Body of pancreas (tissue), 4 donors: ENCODE data around the gene A2M. TPM values are rescaled to one million over a fixed set of nuclear protein-coding genes. Genes with fewer than 3 reads are reported as not detected.

Source experiments
- ATAC-seq: fragments of 150-250 bp; one replicate; pipeline ENCODE4 v1.9.1; 2016
- DNase-seq, 4 donors: peaks; one replicate each; pipeline ENCODE4 v3.0.0-alpha.2; 2019
- H3K27ac ChIP-seq, 4 donors: fragments of 200-600 bp; sonication (generic); 1 replicate in 3 of 4; 2 replicates in 1 of 4; pipeline versions ENCODE4 v1.5.1 to v1.6.1; 2016 to 2019; ENCODE audit warnings: mild to moderate bottlenecking in 1 of 4, mixed read lengths in 1 of 4, moderate library complexity in 1 of 4
- H3K27me3 ChIP-seq, 2 donors: fragments of 200-600 bp; sonication (generic); one replicate each; pipeline ENCODE4 v1.6.0; 2016; ENCODE audit warnings: mild to moderate bottlenecking in 1 of 2
- H3K36me3 ChIP-seq, 2 donors: fragments of 200-600 bp; sonication (generic); replicated peaks in 1 of 2; 2 replicates each; pipeline ENCODE4 v1.5.1; 2016; ENCODE audit warnings: low read depth in 2 of 2; ENCODE audit not compliant: insufficient read depth in 1 of 2
- H3K4me1 ChIP-seq: fragments of 200-600 bp; sonication (generic); one replicate; pipeline ENCODE4 v1.6.0; 2016
- H3K4me3 ChIP-seq, 2 donors: fragments of 200-600 bp; sonication (generic); 1 replicate in 1 of 2; 2 replicates in 1 of 2; pipeline ENCODE4 v1.5.1; 2016 to 2019
- H3K9me3 ChIP-seq, 3 donors: fragments of 200-600 bp; sonication (generic); 1 replicate in 2 of 3; 2 replicates in 1 of 3; pipeline ENCODE4 v1.5.1; 2016
- CTCF ChIP-seq, 7 experiments: fragments of 450-650 bp in 4 of 7; fragments of 200-600 bp in 3 of 7; sonication (generic) in 3 of 7; IDR thresholded peaks; one replicate each; pipeline ENCODE4 v1.5.1; 2016 to 2019; ENCODE audit warnings: antibody characterized with exemption in 7 of 7
- POLR2A ChIP-seq, 3 donors: fragments of 450-650 bp; IDR thresholded peaks; one replicate each; pipeline ENCODE4 v1.6.1; 2016; ENCODE audit warnings: antibody characterized with exemption in 3 of 3, mild to moderate bottlenecking in 2 of 3
- WGBS, 2 donors: methylation state at CpG; one replicate each; pipeline ENCODE4 v1.1.5; 2017; 5-methylcytosine and 5-hydroxymethylcytosine counted together
- intact Hi-C: fragments of 100-400 bp; cut with DNase I; formaldehyde crosslinking; loops from one replicate; pipeline ENCODE4 v1.15.1; 2023
- total RNA-seq, 2 donors: library from RNA; depleted of rRNA; stranded (reverse); fragments of >200 nt; gene quantifications; one replicate each; pipeline ENCODE4 v1.1.0, GENCODE V29; 2016

The A2M gene
- total RNA-seq, 2 donors from 2014 or later, result 97.3 to 102 TPM

DNA sequence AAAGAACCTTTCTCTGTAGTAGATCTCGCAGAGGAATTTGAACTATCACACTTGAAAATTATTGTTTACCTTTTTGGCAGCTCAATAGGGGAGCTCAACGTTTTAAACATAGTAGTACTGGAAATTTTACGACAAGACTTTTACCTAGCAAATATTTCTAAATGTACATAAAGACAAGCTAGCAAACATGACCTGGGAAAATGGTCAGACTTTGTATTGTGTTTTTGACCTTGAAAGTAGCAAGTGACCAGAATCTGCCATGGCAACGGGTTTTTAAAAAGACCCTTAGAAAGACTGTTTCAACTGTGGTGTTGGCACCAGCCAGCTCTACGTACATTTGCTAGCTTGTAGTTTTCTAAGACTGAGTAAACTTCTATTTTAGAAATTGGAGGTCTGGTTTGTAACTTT lies 20.2 kb upstream of the A2M start:
- Histone ChIP-seq H3K9me3 (no peaks in the 10 kb centered on the region), H3K27me3 (no peaks in the 10 kb centered on the region), H3K27ac (peak overlapping the region in 2 of 4 donors; percentile 8 to 24), H3K4me3 (no peak overlapping the region), H3K4me1 (peaks cover 26% of the 10 kb centered on the region), H3K36me3 (no peaks in the 10 kb centered on the region)
- no peak for TF ChIP-seq CTCF (IDR thresholded peaks at IDR 0.05)
- TF ChIP-seq POLR2A (IDR thresholded peaks at IDR 0.05), result no peak
- DNase-seq, result no peak
- intact Hi-C loops, result no loop called here
- WGBS, 2 donors, result 27 to 39% methylated on average over 5 of the region's 5 CpGs
- ATAC-seq, result no peak

GRCh38 chr12:9134981-9135628 lies 19.4 kb upstream of the A2M start:
- intact Hi-C loops, result no loop called here
- peaks cover 26% of the 10 kb centered on the region for H3K4me1 ChIP-seq
- H3K9me3 ChIP-seq, result no peaks in the 10 kb centered on the region
- H3K27me3 ChIP-seq, result no peaks in the 10 kb centered on the region
- WGBS, 2 donors, result 85 to 88% methylated on average over 16 of the region's 16 CpGs
- peak; percentile 51 for ATAC-seq
- H3K27ac ChIP-seq, result no peak overlapping the region
- TF ChIP-seq POLR2A (IDR thresholded peaks at IDR 0.05) (no peak), CTCF (IDR thresholded peaks at IDR 0.05) (peak in 3 of 7 experiments; percentile 6 to 24 (median 15))
- DNase-seq, result peak in 1 of 4 donors; percentile 10
- H3K36me3 ChIP-seq, result no peaks in the 10 kb centered on the region
- no peak overlapping the region for H3K4me3 ChIP-seq

DNA sequence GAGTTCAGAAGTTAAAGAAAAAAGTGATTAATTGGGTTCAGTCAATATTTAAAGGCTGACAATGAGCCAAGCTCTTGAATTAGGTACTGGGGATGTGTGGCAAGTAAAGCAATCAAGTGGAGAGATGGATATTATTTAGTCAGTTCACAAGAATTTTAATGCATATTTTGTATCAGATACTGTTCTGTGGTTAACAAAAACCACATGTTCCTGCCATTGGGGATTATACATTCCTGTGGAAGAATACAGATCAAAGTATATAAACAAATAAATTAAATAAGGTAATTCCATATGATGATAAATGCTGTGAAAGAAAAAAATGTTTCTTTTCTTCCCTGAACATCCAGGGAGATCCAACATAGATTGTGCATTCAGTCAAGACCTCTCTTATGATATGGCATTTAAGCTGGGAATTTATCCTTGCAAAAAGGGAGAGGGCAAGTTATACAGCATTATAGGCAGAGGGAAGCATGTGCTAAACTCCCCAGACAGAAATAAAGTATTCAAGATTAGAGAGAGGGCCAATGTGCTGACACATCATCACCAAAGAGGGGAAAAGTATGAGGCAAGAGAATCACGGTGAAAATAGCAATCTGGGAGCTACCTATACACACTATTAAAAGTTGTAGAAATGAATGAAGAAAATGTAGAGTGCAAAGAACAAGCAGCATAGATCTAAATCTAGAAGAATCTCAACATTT lies 17.6 kb upstream of the A2M start:
- 80 to 92% methylated on average over 1 of the region's 1 CpG for WGBS, 2 donors
- Histone ChIP-seq H3K4me3 (no peak overlapping the region), H3K27me3 (no peaks in the 10 kb centered on the region), H3K4me1 (peaks cover 26% of the 10 kb centered on the region), H3K9me3 (no peaks in the 10 kb centered on the region), H3K36me3 (no peaks in the 10 kb centered on the region), H3K27ac (no peak overlapping the region)
- no peak for TF ChIP-seq CTCF (IDR thresholded peaks at IDR 0.05)
- TF ChIP-seq POLR2A (IDR thresholded peaks at IDR 0.05), result no peak
- ATAC-seq (no peak), DNase-seq (no peak)
- intact Hi-C loops, result no loop called here

DNA sequence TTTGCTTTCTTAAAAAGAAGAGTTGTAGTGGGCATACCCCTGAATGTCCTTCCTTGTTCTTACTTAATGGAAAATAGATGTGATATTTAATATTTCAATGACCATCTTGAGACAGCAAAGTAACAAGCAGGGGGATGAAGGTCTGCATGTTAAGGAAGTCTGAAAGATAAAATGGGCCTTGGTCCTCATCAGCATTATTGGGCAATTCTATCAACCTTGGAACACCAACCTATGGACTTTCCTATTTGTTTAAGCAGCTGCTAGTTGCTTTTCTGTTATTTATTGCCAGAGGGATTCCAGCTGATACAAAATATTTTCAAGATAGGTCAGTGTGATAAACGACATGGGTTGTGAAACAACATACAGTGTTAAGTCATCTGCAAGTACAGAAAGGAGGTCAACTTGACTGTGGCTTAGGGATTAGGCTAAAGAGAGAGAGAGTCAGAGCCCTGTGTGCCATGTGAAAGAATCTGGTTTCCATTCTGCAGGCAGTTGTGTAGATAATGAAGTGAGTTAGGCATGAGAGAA lies 16.4 kb upstream of the A2M start:
- Histone ChIP-seq H3K4me3 (no peak overlapping the region), H3K27me3 (no peaks in the 10 kb centered on the region), H3K9me3 (no peaks in the 10 kb centered on the region), H3K4me1 (peaks cover 26% of the 10 kb centered on the region), H3K27ac (peak overlapping the region in 1 of 4 donors; percentile 3), H3K36me3 (no peaks in the 10 kb centered on the region)
- TF ChIP-seq CTCF (IDR thresholded peaks at IDR 0.05), result no peak
- TF ChIP-seq POLR2A (IDR thresholded peaks at IDR 0.05), result no peak
- intact Hi-C loops, result no loop called here
- ATAC-seq, result peak; percentile 70
- WGBS, 2 donors, result 7 to 10% methylated on average over 1 of the region's 1 CpG
- DNase-seq, result no peak
